Measurements from ENCODE around the gene COX7A2. TPM values are rescaled to one million over a fixed set of nuclear protein-coding genes. Genes with fewer than 3 reads are reported as not detected.

The COX7A2 gene
- total and polyA plus RNA-seq, 2 of the 13 experiments (the other 11 are each of a cell fraction or from before 2014, with no cell fraction given) = 407 to 556 TPM

GRCh38 chr6:75284632-75285282 lies 41.2 kb upstream of the COX7A2 start, which contains the start of gene TMEM30A (continued):
- TF ChIP-seq ZNF280D (CRISPR knock-in tag; IDR thresholded peaks at IDR 0.05) = peak; percentile 74; the same call in 1 of the 2 replicates
- no peak for TF ChIP-seq ZNF326 (CRISPR knock-in tag; IDR thresholded peaks at IDR 0.05; ENCODE audit: borderline replicate concordance)
- no peak for TF ChIP-seq ZNF282 (IDR thresholded peaks at IDR 0.05; ENCODE audit: partially characterized antibody)
- TF ChIP-seq BCL3 (CRISPR knock-in tag; IDR thresholded peaks at IDR 0.05) = 0 out of 2 replicates have a peak, but pooled peaks have one; percentile 78
- TF ChIP-seq MNT (IDR thresholded peaks at IDR 0.05) = peak; percentile 62
- peak; percentile 90 for TF ChIP-seq ZNF879 (CRISPR knock-in tag; IDR thresholded peaks at IDR 0.05)
- no peak for TF ChIP-seq SKIL (CRISPR knock-in tag; IDR thresholded peaks at IDR 0.05; ENCODE audit: borderline replicate concordance)
- peak; percentile 96 for TF ChIP-seq MAZ (IDR thresholded peaks at IDR 0.05; ENCODE audit: borderline replicate concordance, low read depth, low read length)
- peak; percentile 90 for TF ChIP-seq MAZ (CRISPR knock-in tag; IDR thresholded peaks at IDR 0.05; ENCODE audit: low read depth)
- peak; percentile 19; the same call in 1 of the 2 replicates for TF ChIP-seq SMAD9 (CRISPR knock-in tag; IDR thresholded peaks at IDR 0.05)
- TF ChIP-seq ZNF598 (CRISPR knock-in tag; IDR thresholded peaks at IDR 0.05; ENCODE audit: borderline replicate concordance) = peak; percentile 75; the same call in 1 of the 2 replicates
- no peak for TF ChIP-seq ZNF737 (CRISPR knock-in tag; IDR thresholded peaks at IDR 0.05; ENCODE audit: borderline replicate concordance)
- no peak for TF ChIP-seq ATF7 (IDR thresholded peaks at IDR 0.05)
- TF ChIP-seq ATF7 (CRISPR knock-in tag; IDR thresholded peaks at IDR 0.05) = 0 out of 2 replicates have a peak, but pooled peaks have one; percentile 21
- TF ChIP-seq ZNF747 (CRISPR knock-in tag; IDR thresholded peaks at IDR 0.05; ENCODE audit: borderline replicate concordance) = no peak
- TF ChIP-seq ZNF883 (CRISPR knock-in tag; IDR thresholded peaks at IDR 0.05; ENCODE audit: not compliant biosample characterization) = peak; percentile 96
- TF ChIP-seq UBTF (CRISPR knock-in tag; IDR thresholded peaks at IDR 0.05) = peak; percentile 83
- TF ChIP-seq ZNF792 (CRISPR knock-in tag; IDR thresholded peaks at IDR 0.05) = 0 out of 2 replicates have a peak, but pooled peaks have one; percentile 34
- peak; percentile 79 for TF ChIP-seq TBX2 (CRISPR knock-in tag; IDR thresholded peaks at IDR 0.05; ENCODE audit: borderline replicate concordance)

Data from HepG2 (cell line).